NB4 (cell line): Measurements from ENCODE around the gene KIAA1191.

ENCODE experiments used
- POLR2A ChIP-seq: IDR thresholded peaks from 2 replicates; pipeline ENCODE4 v1.6.1; 2011; ENCODE audit warnings: mild to moderate bottlenecking; ENCODE audit not compliant: insufficient read length; ENCODE audit errors: extremely low read depth
- TF ChIP-seq, protein P1 (sequence below): IDR thresholded peaks from one replicate; pipeline ENCODE4 v1.5.1; 2012; ENCODE audit warnings: low read depth, low read length
- TF ChIP-seq, protein P2 (sequence below): IDR thresholded peaks from 2 replicates; pipeline ENCODE4 v1.6.1; 2011; ENCODE audit warnings: low read depth, low read length

- TF ChIP-seq, protein P1, sequence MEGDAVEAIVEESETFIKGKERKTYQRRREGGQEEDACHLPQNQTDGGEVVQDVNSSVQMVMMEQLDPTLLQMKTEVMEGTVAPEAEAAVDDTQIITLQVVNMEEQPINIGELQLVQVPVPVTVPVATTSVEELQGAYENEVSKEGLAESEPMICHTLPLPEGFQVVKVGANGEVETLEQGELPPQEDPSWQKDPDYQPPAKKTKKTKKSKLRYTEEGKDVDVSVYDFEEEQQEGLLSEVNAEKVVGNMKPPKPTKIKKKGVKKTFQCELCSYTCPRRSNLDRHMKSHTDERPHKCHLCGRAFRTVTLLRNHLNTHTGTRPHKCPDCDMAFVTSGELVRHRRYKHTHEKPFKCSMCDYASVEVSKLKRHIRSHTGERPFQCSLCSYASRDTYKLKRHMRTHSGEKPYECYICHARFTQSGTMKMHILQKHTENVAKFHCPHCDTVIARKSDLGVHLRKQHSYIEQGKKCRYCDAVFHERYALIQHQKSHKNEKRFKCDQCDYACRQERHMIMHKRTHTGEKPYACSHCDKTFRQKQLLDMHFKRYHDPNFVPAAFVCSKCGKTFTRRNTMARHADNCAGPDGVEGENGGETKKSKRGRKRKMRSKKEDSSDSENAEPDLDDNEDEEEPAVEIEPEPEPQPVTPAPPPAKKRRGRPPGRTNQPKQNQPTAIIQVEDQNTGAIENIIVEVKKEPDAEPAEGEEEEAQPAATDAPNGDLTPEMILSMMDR = no peak
- TF ChIP-seq POLR2A = no peak
- TF ChIP-seq, protein P2, sequence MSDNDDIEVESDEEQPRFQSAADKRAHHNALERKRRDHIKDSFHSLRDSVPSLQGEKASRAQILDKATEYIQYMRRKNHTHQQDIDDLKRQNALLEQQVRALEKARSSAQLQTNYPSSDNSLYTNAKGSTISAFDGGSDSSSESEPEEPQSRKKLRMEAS = no peak
Measured at GRCh38 chr5:176353533-176353932, 8.0 kb downstream of the KIAA1191 start.
